ENCODE measurements around the gene XRN2.
"Not testable (repeated sequence)": the region's sequence is repeated elsewhere in the genome, so short reads cannot be mapped to it uniquely, and the experiment has no call there.

Gene XRN2

DNA sequence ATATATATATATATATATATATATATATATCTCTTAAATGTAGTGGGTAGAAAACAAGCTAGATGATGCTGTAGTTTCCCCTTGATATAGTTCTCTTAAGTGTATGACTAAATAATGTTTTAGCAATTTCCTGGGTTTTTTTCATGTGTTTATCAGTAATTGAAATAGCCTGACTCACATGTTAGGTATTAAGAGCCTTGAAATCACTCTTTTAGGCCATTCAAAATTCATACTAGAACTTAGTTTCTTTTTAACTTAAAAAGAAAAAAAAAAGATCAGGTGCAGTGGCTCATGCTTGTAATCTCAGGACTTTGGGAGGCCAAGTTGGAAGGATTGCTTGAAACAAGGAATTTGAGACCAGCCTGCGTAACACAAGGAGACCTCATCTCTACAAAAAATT is 50.1 kb downstream of the XRN2 start:
- Mint-ChIP-seq H3K36me3 (ENCODE audit: low read depth) (peaks cover 20% of the 10 kb centered on the region), H3K9me3 (no peaks in the 10 kb centered on the region), H3K4me3 (no peak overlapping the region), H3K27me3 (ENCODE audit: low read depth) (no peaks in the 10 kb centered on the region), H3K27ac (no peak overlapping the region), H3K4me1 (ENCODE audit: low read depth) (no peaks in the 10 kb centered on the region)

DNA sequence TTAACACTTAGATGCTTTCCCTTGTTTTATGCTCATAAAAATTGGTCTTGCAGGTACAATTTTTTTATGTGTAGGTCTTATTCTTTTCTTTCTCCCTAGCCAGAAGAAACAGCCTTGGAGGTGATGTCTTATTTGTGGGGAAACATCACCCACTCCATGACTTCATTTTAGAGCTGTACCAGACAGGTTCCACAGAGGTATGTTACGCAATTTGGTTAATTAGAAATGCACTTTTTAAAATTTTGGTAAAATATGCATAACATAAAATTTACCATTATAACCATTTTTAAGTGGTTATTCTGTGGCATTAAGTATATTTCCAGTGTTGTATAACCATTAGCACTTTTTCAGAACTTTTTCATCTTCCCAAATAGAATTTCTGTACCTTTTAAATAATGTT is 52.9 kb downstream of the XRN2 start:
- Mint-ChIP-seq H3K27me3 (ENCODE audit: low read depth) (no peaks in the 10 kb centered on the region), H3K27ac (no peak overlapping the region), H3K36me3 (ENCODE audit: low read depth) (peaks cover 22% of the 10 kb centered on the region), H3K9me3 (no peaks in the 10 kb centered on the region), H3K4me3 (no peak overlapping the region), H3K4me1 (ENCODE audit: low read depth) (peaks cover 10% of the 10 kb centered on the region)

DNA sequence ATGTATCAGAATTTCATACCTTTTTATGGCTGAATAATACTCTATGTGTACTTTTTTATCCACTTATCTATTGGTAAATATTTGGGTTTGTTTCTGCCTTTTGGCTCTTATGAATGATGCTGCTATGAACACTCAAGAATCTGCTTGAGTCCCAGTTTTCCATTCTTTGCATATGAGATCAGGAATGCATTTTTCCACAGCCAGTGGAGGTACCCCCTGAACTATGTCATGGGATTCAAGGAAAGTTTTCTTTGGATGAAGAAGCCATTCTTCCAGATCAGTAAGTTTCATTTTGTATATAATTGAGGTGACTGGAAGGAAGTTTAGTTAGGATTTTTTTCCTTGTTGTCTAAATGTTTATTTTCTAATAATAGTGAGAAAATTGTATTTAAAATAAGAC is 53.3 kb downstream of the XRN2 start:
- H3K27me3 Mint-ChIP-seq (ENCODE audit: low read depth), result no peaks in the 10 kb centered on the region
- peaks cover 22% of the 10 kb centered on the region for H3K36me3 Mint-ChIP-seq (ENCODE audit: low read depth)
- H3K4me1 Mint-ChIP-seq (ENCODE audit: low read depth), result peaks cover 14% of the 10 kb centered on the region
- H3K4me3 Mint-ChIP-seq, result no peak overlapping the region
- H3K9me3 Mint-ChIP-seq, result no peaks in the 10 kb centered on the region
- no peak overlapping the region for H3K27ac Mint-ChIP-seq

DNA sequence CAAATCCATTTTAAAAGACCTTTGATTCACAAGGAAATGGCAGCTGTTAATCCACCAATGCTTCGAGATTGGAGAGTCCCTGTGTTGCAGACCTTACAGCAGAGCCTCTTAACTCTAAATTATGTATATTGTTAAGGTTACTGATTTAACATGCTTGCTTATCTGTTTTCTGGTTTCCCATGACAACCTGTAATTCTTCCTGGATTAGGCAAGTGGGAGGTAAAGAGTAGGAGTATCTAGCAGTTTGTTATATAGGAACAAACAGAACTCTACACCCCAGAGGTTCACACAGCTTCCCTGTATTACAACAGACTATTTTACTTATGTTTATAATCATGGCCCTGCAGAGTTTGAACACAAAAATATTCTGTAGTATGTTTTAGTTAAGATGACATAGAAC is 54.7 kb downstream of the XRN2 start:
- Mint-ChIP-seq H3K36me3 (ENCODE audit: low read depth) (peaks cover 28% of the 10 kb centered on the region), H3K9me3 (no peaks in the 10 kb centered on the region), H3K27ac (no peak overlapping the region), H3K4me3 (no peak overlapping the region), H3K27me3 (ENCODE audit: low read depth) (no peaks in the 10 kb centered on the region), H3K4me1 (ENCODE audit: low read depth) (peaks cover 18% of the 10 kb centered on the region)

DNA sequence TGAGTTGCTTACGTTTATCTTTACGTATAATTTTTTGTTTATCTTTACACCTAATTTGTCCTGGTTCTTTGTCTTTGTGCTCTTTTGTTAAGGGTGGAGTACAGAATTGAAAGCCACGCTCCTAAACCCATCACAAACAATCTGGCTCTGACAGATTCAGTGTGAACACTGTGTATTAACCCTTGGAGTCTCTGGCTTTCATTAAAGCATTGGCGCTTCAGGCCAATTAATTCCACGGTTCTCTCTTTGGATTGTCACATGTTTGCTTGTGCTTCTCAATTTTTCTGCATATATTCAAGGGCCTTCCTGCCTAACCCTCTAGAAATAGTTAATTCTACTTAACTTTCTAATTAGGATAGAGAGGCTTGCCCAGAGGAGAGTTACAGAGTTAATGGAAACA is 55.6 kb downstream of the XRN2 start:
- Mint-ChIP-seq H3K27me3 (ENCODE audit: low read depth) (no peaks in the 10 kb centered on the region), H3K27ac (no peak overlapping the region), H3K9me3 (no peaks in the 10 kb centered on the region), H3K4me1 (ENCODE audit: low read depth) (peaks cover 18% of the 10 kb centered on the region), H3K36me3 (ENCODE audit: low read depth) (peaks cover 34% of the 10 kb centered on the region), H3K4me3 (no peak overlapping the region)

DNA sequence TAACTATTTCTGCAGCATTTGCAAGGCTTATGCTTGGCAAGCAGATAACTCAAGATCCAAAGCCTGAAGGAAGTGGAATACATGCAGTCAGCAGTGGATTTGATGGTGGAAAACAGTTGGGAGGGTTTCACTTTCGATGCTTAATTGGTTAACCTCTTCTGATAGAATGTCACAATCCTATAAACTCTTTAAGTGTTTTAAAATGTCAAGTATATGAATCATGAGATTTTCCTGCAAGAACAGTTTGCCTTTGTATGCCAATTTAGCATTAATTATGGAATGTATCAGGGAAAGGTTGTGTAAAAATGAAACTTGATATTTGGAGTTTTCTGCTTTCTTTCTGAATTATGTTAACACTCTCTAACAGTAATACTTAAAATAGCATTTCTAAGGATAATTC is 57.6 kb downstream of the XRN2 start:
- peaks cover 34% of the 10 kb centered on the region for H3K36me3 Mint-ChIP-seq (ENCODE audit: low read depth)
- no peak overlapping the region for H3K27ac Mint-ChIP-seq
- no peaks in the 10 kb centered on the region for H3K27me3 Mint-ChIP-seq (ENCODE audit: low read depth)

DNA sequence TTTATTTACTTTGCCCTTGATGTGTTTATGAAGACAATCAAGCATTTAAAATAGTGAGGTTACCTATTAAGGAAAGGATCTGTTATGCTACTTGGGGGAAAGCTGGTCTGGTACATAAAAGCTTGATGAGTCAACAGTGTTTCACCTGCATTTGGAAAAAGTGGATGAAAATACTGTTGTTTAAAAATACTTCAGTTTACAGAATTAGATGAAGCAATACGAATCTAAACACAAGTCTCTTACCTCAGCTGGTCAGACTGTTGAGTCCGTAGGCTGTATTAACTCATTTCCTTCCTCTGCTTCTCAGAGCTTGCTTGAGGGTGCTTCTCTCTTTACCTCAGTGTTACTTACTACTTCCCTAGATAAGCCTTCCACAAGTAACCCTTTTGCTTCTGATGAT is 58.1 kb downstream of the XRN2 start:
- Mint-ChIP-seq H3K27ac (no peak overlapping the region), H3K27me3 (ENCODE audit: low read depth) (no peaks in the 10 kb centered on the region), H3K36me3 (ENCODE audit: low read depth) (peaks cover 33% of the 10 kb centered on the region), H3K4me1 (ENCODE audit: low read depth) (peaks cover 18% of the 10 kb centered on the region), H3K4me3 (no peak overlapping the region), H3K9me3 (no peaks in the 10 kb centered on the region)

More for the DNA sequence above, 57.6 kb downstream of the XRN2 start:
- Mint-ChIP-seq H3K4me1 (ENCODE audit: low read depth) (peaks cover 18% of the 10 kb centered on the region), H3K9me3 (no peaks in the 10 kb centered on the region), H3K4me3 (no peak overlapping the region)

DNA sequence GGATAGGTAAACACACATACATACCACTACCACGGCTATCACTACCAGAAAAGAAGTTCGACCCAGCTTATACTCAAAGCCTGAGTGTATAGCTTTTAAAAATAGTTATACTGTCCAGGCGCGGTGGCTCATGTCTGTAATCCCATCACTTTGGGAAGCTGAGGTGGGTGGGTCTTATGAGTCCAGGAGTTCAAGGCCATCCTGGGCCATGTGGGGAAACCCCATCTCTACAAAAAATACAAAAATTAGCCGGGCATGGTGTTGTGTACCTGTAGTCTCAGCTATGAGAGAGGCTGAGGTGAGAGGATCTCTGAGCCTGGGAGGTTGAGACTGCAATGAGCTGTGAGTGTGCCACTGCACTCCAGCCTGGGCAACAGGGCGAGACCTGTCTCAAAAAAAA is 61.3 kb downstream of the XRN2 start:
- Mint-ChIP-seq H3K27ac (no peak overlapping the region), H3K36me3 (ENCODE audit: low read depth) (peaks cover 41% of the 10 kb centered on the region), H3K4me3 (no peak overlapping the region), H3K4me1 (ENCODE audit: low read depth) (peaks cover 18% of the 10 kb centered on the region), H3K27me3 (ENCODE audit: low read depth) (no peaks in the 10 kb centered on the region), H3K9me3 (no peaks in the 10 kb centered on the region)

DNA sequence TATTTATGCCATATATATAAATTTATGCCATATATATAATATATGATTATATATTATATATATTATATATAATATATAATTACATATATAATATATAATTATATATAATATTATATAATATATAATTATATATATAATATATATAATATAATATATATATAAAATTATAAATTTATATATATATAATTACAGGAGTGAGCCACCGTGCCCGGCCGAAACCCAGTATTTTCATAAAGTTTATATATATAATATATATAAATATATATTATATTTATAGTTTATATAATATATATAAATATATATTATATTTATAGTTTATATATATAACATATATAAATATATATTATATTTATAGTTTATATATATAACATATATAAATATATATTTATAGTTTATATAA is 62.6 kb downstream of the XRN2 start:
- no peak overlapping the region for H3K27ac Mint-ChIP-seq
- no peaks in the 10 kb centered on the region for H3K9me3 Mint-ChIP-seq
- H3K4me3 Mint-ChIP-seq, result no peak overlapping the region
- H3K36me3 Mint-ChIP-seq (ENCODE audit: low read depth), result peaks cover 34% of the 10 kb centered on the region
- no peaks in the 10 kb centered on the region for H3K27me3 Mint-ChIP-seq (ENCODE audit: low read depth)
- H3K4me1 Mint-ChIP-seq (ENCODE audit: low read depth), result peaks cover 10% of the 10 kb centered on the region

DNA sequence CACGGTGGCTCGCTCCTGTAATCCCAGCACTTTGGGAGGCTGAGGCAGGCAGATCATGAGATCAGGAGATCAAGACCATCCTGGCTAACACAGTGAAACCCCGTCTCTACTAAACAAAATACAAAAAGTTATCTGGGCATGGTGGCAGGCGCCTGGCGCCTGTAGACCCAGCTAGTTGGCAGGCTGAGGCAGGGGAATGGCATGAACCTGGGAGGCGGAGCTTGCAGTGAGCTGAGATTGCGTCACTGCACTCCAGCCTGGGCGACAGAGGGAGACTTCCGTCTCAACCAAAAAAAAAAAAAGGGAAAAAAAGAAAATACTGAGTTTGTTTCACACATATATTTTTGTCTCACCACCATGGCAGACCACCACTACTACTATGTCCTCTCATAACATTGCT is 63.1 kb downstream of the XRN2 start:
- H3K36me3 Mint-ChIP-seq (ENCODE audit: low read depth), result peaks cover 34% of the 10 kb centered on the region

DNA sequence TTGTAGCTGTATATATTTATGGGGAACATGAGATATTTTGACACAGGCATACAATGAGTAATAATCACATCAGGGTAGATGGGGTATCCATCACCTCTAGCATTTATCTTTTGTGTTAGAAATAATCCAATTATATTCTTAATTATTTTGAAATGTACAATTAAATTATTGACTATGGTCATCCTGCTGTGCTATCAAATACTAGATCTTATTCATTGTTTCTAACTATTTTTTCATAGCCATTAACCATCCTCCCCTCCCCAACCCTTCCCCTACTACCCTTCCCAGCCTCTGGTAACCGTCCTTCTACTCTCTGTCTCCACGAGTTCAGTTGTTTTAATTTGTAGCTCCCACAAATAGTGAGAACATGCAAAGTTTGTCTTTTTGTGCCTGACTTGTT is 65.7 kb downstream of the XRN2 start:
- Mint-ChIP-seq H3K4me3 (no peak overlapping the region), H3K36me3 (ENCODE audit: low read depth) (peaks cover 34% of the 10 kb centered on the region)

More for the DNA sequence above, 63.1 kb downstream of the XRN2 start:
- H3K27me3 Mint-ChIP-seq (ENCODE audit: low read depth); H3K9me3 Mint-ChIP-seq; H3K4me1 Mint-ChIP-seq (ENCODE audit: low read depth); H3K27ac Mint-ChIP-seq; H3K4me3 Mint-ChIP-seq: not testable (repeated sequence)

DNA sequence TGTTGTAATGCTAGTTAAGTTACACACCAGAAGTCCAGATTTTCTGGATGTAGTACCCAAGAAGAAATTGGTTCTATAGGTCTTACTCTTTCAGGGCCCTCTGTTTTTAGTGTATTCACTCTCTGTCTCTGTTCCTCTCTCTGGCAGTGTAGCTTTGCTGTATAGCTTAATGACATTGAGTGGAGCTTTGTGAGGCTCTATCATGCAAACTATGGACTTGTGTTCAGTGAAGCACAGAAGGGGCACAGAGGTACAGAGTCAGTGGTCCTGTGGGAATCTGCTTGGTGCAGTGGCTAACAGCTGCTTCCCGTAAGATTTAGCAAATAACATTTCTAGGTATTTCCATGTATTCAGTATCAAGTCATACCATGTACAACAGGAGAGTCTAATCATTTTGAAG is 68.1 kb downstream of the XRN2 start:
- Mint-ChIP-seq H3K4me1 (ENCODE audit: low read depth) (peaks cover 5% of the 10 kb centered on the region), H3K9me3 (no peaks in the 10 kb centered on the region), H3K36me3 (ENCODE audit: low read depth) (peaks cover 31% of the 10 kb centered on the region), H3K27me3 (ENCODE audit: low read depth) (no peaks in the 10 kb centered on the region), H3K27ac (no peak overlapping the region), H3K4me3 (no peak overlapping the region)

More for the DNA sequence above, 65.7 kb downstream of the XRN2 start:
- peaks cover 5% of the 10 kb centered on the region for H3K4me1 Mint-ChIP-seq (ENCODE audit: low read depth)
- no peaks in the 10 kb centered on the region for H3K27me3 Mint-ChIP-seq (ENCODE audit: low read depth)
- no peak overlapping the region for H3K27ac Mint-ChIP-seq
- no peaks in the 10 kb centered on the region for H3K9me3 Mint-ChIP-seq

DNA sequence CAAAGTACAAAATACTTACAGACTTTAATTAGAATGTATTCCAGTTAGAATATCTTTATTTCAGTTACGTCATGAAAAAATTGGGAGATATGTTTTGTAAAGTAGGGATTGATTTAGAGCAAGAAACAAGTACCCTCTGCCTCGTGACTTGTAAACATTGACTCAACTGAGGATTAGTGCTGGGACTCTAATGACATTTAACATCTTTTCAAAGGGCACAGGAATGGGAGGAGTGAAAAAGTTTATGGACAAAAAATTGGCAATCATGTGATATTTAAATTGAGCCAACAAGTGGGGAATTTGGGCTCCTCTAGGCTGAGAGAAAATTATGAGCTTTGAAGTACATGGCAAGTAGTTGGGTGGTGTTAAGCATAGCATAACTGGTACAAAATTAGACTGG is 68.9 kb downstream of the XRN2 start:
- no peak overlapping the region for H3K27ac Mint-ChIP-seq
- H3K27me3 Mint-ChIP-seq (ENCODE audit: low read depth), result no peaks in the 10 kb centered on the region
- H3K36me3 Mint-ChIP-seq (ENCODE audit: low read depth), result peaks cover 32% of the 10 kb centered on the region
- H3K9me3 Mint-ChIP-seq, result no peaks in the 10 kb centered on the region
- no peak overlapping the region for H3K4me3 Mint-ChIP-seq
- peaks cover 5% of the 10 kb centered on the region for H3K4me1 Mint-ChIP-seq (ENCODE audit: low read depth)

DNA sequence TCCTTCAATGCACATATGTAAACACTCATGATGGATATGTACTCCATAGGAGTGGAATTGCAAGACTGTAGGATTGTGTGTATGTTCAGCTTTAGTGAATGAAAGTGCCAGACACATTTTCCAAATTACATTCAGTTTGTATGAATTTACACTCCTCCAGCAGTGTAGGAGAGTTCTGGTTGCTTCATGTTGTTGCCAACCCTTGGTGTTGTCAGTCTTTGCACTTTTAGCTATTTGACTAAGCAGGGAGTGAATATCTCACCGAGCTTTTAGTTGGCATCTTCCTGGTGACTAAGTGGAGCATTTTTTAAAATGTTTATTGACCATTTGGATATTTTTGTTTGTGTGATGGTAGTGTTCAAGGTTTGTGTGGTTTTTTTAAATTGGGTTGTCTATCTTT is 70.3 kb downstream of the XRN2 start:
- Mint-ChIP-seq H3K27me3 (ENCODE audit: low read depth) (no peaks in the 10 kb centered on the region), H3K4me1 (ENCODE audit: low read depth) (peaks cover 5% of the 10 kb centered on the region), H3K27ac (no peak overlapping the region), H3K4me3 (no peak overlapping the region), H3K9me3 (no peaks in the 10 kb centered on the region), H3K36me3 (ENCODE audit: low read depth) (peaks cover 32% of the 10 kb centered on the region)

DNA sequence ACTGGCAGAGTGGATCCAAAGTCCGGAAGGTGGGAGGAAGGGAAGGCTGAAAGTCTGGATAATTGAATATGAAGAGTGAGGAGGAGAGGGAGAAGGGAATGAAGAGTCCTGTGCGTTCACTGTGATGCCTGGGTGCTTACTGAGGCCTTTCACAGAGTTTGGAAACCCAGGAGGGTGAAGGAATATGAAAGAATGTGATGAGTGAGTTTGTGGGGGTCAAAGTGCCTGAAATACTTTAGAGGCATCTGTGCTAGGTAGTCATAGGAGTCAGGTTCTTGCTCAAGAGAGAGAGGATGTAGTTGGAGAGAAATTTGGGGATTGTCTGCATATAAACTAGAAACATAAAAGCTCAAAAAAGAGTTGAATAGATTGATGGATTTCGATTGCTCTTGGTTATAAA is 73.5 kb downstream of the XRN2 start:
- Mint-ChIP-seq H3K36me3 (ENCODE audit: low read depth) (peaks cover 38% of the 10 kb centered on the region), H3K27ac (no peak overlapping the region), H3K4me1 (ENCODE audit: low read depth) (peaks cover 5% of the 10 kb centered on the region), H3K4me3 (no peak overlapping the region), H3K9me3 (no peaks in the 10 kb centered on the region), H3K27me3 (ENCODE audit: low read depth) (no peaks in the 10 kb centered on the region)

DNA sequence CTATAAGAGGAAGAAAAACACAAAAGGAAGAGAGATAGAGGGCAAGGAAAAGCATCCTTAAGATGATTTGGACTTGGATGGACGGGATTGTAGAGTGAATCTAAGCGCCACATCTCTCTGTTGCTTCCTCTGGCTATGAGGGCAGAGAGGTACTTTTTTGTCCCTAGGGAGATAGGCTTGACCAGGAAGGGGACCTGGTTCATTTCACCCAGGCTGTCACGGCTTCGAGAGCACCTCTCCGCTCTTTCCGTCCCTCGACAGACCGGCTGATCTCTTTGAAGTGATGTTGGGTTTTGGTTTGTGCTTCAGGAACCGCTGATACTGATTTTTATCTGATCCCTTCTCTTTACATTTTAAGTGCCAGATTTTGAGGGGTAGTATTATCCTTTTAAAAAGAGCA is 74.6 kb downstream of the XRN2 start:
- H3K4me3 Mint-ChIP-seq, result no peak overlapping the region
- peaks cover 33% of the 10 kb centered on the region for H3K36me3 Mint-ChIP-seq (ENCODE audit: low read depth)
- H3K4me1 Mint-ChIP-seq (ENCODE audit: low read depth), result peaks cover 2% of the 10 kb centered on the region
- H3K27ac Mint-ChIP-seq, result no peak overlapping the region
- no peaks in the 10 kb centered on the region for H3K27me3 Mint-ChIP-seq (ENCODE audit: low read depth)
- H3K9me3 Mint-ChIP-seq, result no peaks in the 10 kb centered on the region
